ENCODE measurements around the gene OTUD5. TPM values are rescaled to one million over a fixed set of nuclear protein-coding genes. Genes with fewer than 3 reads are reported as not detected.

Gene OTUD5
- total and polyA plus RNA-seq, 2 experiments from 2014 or later: 27.0 to 43.4 TPM

DNA sequence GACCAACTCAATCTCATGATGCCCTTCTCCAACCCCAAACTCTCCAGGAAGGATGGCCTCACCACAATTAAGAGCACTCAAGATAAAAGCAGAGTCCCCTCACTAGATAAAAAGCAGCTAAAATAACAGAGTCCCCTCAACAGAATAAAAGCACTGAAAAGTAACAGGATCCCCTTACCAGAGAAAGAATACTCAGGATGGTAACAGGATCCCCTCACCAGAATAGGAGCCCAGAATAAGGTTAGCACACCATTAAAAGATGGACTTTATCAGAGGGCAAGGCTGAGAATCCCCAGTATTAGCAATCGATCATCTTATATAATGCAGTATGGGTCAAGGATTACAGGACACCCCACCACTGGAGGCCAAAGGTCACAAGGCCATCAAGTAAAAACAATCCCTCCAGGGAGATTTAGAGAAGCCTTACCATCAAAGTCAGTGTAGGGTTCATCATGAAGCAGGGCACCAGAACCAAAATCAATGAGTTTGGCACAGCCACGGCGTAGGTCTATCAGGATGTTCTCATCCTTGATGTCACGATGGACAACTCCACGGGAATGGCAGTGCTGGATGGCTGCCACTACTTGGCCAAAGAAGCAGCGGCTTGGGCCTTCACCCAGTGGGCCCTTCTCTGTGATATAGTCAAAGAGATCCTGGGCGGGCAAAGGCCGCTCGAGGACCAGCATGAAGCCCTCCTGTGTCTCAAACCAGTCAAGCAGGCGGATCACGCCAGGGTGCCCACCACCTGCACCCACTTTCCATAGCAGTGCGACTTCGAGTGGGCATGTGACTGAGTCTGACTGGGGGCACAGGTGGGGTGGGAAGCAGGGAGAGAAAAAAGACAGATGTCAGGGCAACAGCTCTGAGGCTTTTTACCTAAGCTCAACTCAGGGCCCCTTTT lies 42.6 kb downstream of the OTUD5 start:
- 94 to 98% methylated on average over 12 to 13 of the region's 13 CpGs for WGBS, 2 experiments (ENCODE audit: low coverage in 1 of 2, low lambda C conversion rate in 2 of 2, missing lambda C conversion rate in 2 of 2)
- Histone ChIP-seq H3K27ac (no peak overlapping the region), H4K20me1 (ENCODE audit: insufficient read depth) (no peaks in the 10 kb centered on the region), H3K4me3 (no peak overlapping the region), H3K9me2 (ENCODE audit: insufficient read depth) (no peaks in the 10 kb centered on the region), H3K36me3 (ENCODE audit: low read depth) (no peaks in the 10 kb centered on the region), H3K9ac (no peak overlapping the region), H3K4me2 (ENCODE audit: unreplicated experiment) (no peak overlapping the region), H3F3A (ENCODE audit: insufficient read depth) (0 out of 2 replicates have a peak, but pooled peaks cover 12% of the 10 kb centered on the region), H2AFZ (no peak overlapping the region), H3K79me2 (ENCODE audit: insufficient read depth) (peaks cover 16% of the 10 kb centered on the region), H3K9me3 (ENCODE audit: low read depth) (no peaks in the 10 kb centered on the region), H3K4me1 (ENCODE audit: insufficient read depth) (peaks cover 8% of the 10 kb centered on the region; the same call in 1 of the 2 replicates), H3K27me3 (replicated peaks; ENCODE audit: insufficient read depth) (no peaks in the 10 kb centered on the region)
- DNase-seq: no peak
- in situ Hi-C loops (cut with MboI): loop anchor here (25.0 kb wide), 1 partner anchor 253 kb away; no protein-coding TSS in a partner anchor
- TF ChIP-seq EZH2 (IDR thresholded peaks at IDR 0.05; ENCODE audit: insufficient read depth, poor library complexity, severe bottlenecking) (no peak), EZH2phosphoT487 (IDR thresholded peaks at IDR 0.05; ENCODE audit: insufficient read depth, low read depth) (no peak)

GRCh38 chrX:48913605-48914366 lies 43.6 kb downstream of the OTUD5 start:
- Histone ChIP-seq H3K9me2 (ENCODE audit: insufficient read depth) (no peaks in the 10 kb centered on the region), H3K36me3 (ENCODE audit: low read depth) (no peaks in the 10 kb centered on the region), H3K27ac (no peak overlapping the region), H3K27me3 (replicated peaks; ENCODE audit: insufficient read depth) (no peaks in the 10 kb centered on the region), H3K9me3 (ENCODE audit: low read depth) (no peaks in the 10 kb centered on the region), H4K20me1 (ENCODE audit: insufficient read depth) (no peaks in the 10 kb centered on the region), H3K4me1 (ENCODE audit: insufficient read depth) (no peaks in the 10 kb centered on the region), H3K79me2 (ENCODE audit: insufficient read depth) (peaks cover 27% of the 10 kb centered on the region), H2AFZ (no peak overlapping the region), H3K9ac (no peak overlapping the region), H3K4me3 (no peak overlapping the region), H3F3A (ENCODE audit: insufficient read depth) (0 out of 2 replicates have a peak, but pooled peaks cover 5% of the 10 kb centered on the region), H3K4me2 (ENCODE audit: unreplicated experiment) (no peak overlapping the region)
- in situ Hi-C loops (cut with MboI): loop anchor here (25.0 kb wide), 1 partner anchor 251 kb away; no protein-coding TSS in a partner anchor
- TF ChIP-seq EZH2phosphoT487 (IDR thresholded peaks at IDR 0.05; ENCODE audit: insufficient read depth, low read depth): no peak
- no peak for TF ChIP-seq EZH2 (IDR thresholded peaks at IDR 0.05; ENCODE audit: insufficient read depth, poor library complexity, severe bottlenecking)
- 73 to 100% methylated on average over 3 to 5 of the region's 5 CpGs for WGBS, 2 experiments (ENCODE audit: low coverage in 1 of 2, low lambda C conversion rate in 2 of 2, missing lambda C conversion rate in 2 of 2)
- DNase-seq: no peak

- H3K27me3 ChIP-seq (replicated peaks; ENCODE audit: insufficient read depth): no peaks in the 10 kb centered on the region
- peak within 1 kb of the TSS; percentile 93 for H3K4me3 ChIP-seq
- peak within 1 kb of the TSS; percentile 100 for H3K9ac ChIP-seq
- no peaks in the 10 kb centered on the region for H3K4me1 ChIP-seq (ENCODE audit: insufficient read depth)
- no peaks in the 10 kb centered on the region for H3K9me2 ChIP-seq (ENCODE audit: insufficient read depth)
- 1 to 3% methylated on average over 35 to 56 of the region's 60 CpGs for WGBS, 2 experiments (ENCODE audit: low coverage in 1 of 2, low lambda C conversion rate in 2 of 2, missing lambda C conversion rate in 2 of 2)
- H3K79me2 ChIP-seq (ENCODE audit: insufficient read depth): peaks cover 41% of the 10 kb centered on the region
- H3F3A ChIP-seq (ENCODE audit: insufficient read depth): no peaks in the 10 kb centered on the region
- TF ChIP-seq EZH2phosphoT487 (IDR thresholded peaks at IDR 0.05; ENCODE audit: insufficient read depth, low read depth) (no peak), EZH2 (IDR thresholded peaks at IDR 0.05; ENCODE audit: insufficient read depth, poor library complexity, severe bottlenecking) (no peak)
- H3K9me3 ChIP-seq (ENCODE audit: low read depth): no peaks in the 10 kb centered on the region
- H3K36me3 ChIP-seq (ENCODE audit: low read depth): no peaks in the 10 kb centered on the region
- H4K20me1 ChIP-seq (ENCODE audit: insufficient read depth): no peaks in the 10 kb centered on the region
- peak; percentile 81 for DNase-seq
- peak within 1 kb of the TSS; percentile 91 for H3K27ac ChIP-seq
- in situ Hi-C loops (cut with MboI): loop anchor here (25.0 kb wide), 1 partner anchor 249 kb away; no protein-coding TSS in a partner anchor
- H2AFZ ChIP-seq: peak within 1 kb of the TSS; percentile 84
- H3K4me2 ChIP-seq (ENCODE audit: unreplicated experiment): peak within 1 kb of the TSS; percentile 80
Observed at GRCh38 chrX:48911412-48912182, 45.8 kb downstream of the OTUD5 start, which contains the start of gene SLC35A2. Gene SLC35A2, minus strand, starts transcription at chrX:48911646. Its CDS starts 10 bp downstream, at chrX:48911636.

All from GM23248 (cell line).